Karpas-422 (cell line): ENCODE measurements around the gene NOMO2. TPM values are rescaled to one million over a fixed set of nuclear protein-coding genes. Genes with fewer than 3 reads are reported as not detected.
"Not testable (repeated sequence)": the region's sequence is repeated elsewhere in the genome, so short reads cannot be mapped to it uniquely, and the experiment has no call there.

Experiments
- DNase-seq: peaks from one replicate; pipeline ENCODE4 v3.0.0-alpha.2; 2015
- H2AFZ ChIP-seq: fragments of 200-600 bp; sonication (generic); 2 replicates; pipeline ENCODE4 v1.6.1; 2014; ENCODE audit warnings: antibody characterized with exemption, low read length, mixed read lengths
- H3K27ac ChIP-seq: fragments of 200-600 bp; sonication (generic); 2 replicates; pipeline ENCODE4 v1.5.1; 2014; ENCODE audit warnings: mild to moderate bottlenecking, low read length, moderate library complexity
- H3K27me3 ChIP-seq: fragments of 200-600 bp; sonication (generic); 2 replicates; pipeline ENCODE4 v1.6.1; 2014; ENCODE audit warnings: low read length, mixed read lengths
- H3K36me3 ChIP-seq: fragments of 200-600 bp; sonication (generic); 2 replicates; pipeline ENCODE4 v1.6.1; 2014; ENCODE audit warnings: low read length, mixed read lengths; ENCODE audit not compliant: insufficient read depth
- H3K4me1 ChIP-seq: fragments of 200-600 bp; sonication (generic); 2 replicates; pipeline ENCODE4 v1.6.1; 2014; ENCODE audit warnings: mild to moderate bottlenecking, low read length, mixed read lengths
- H3K4me2 ChIP-seq: fragments of 200-600 bp; sonication (generic); 2 replicates; pipeline ENCODE4 v1.6.1; 2014; ENCODE audit warnings: low read length, low read depth, mild to moderate bottlenecking; ENCODE audit not compliant: poor library complexity, severe bottlenecking
- H3K4me3 ChIP-seq: fragments of 200-600 bp; sonication (generic); 2 replicates; pipeline ENCODE4 v1.5.1; 2014; ENCODE audit warnings: mild to moderate bottlenecking, antibody characterized with exemption, low read length, mixed read lengths
- H3K79me2 ChIP-seq: fragments of 200-600 bp; sonication (generic); 2 replicates; pipeline ENCODE4 v1.6.1; 2014; ENCODE audit warnings: mild to moderate bottlenecking, low read length, mixed read lengths
- H3K9ac ChIP-seq: fragments of 200-600 bp; sonication (generic); 2 replicates; pipeline ENCODE4 v1.6.0; 2014; ENCODE audit warnings: low read length
- H3K9me2 ChIP-seq: fragments of 200-600 bp; sonication (generic), shearing (Covaris generic); replicated peaks from 2 replicates; pipeline ENCODE4 v1.6.0; 2014; ENCODE audit warnings: mild to moderate bottlenecking, low read length, moderate library complexity; ENCODE audit not compliant: insufficient read depth
- H3K9me3 ChIP-seq: fragments of 300-700, 200-600 bp; sonication (generic); 2 replicates; pipeline ENCODE4 v1.6.1; 2014; ENCODE audit warnings: low read length, mixed read lengths
- H4K20me1 ChIP-seq: fragments of 200-600 bp; sonication (generic); 2 replicates; pipeline ENCODE4 v1.6.1; 2014; ENCODE audit warnings: mild to moderate bottlenecking, antibody characterized with exemption, low read length, low read depth; ENCODE audit not compliant: insufficient read depth
- total RNA-seq: library from RNA; depleted of rRNA; stranded (reverse); fragments of >200 nt; shearing (Covaris generic); gene quantifications from 2 replicates; pipeline ENCODE4 v1.2.3, GENCODE V29; 2014; ENCODE audit warnings: low replicate concordance

The NOMO2 gene
- total RNA-seq, 1 experiment from 2014 or later = 72.6 TPM

GRCh38 chr16:18401159-18401558 is 160.7 kb downstream of the NOMO2 start:
- DNase-seq, H3K9me3 ChIP-seq, H3K27me3 ChIP-seq, H3K27ac ChIP-seq, H2AFZ ChIP-seq, H3K4me1 ChIP-seq, H3K36me3 ChIP-seq, H4K20me1 ChIP-seq, H3K9ac ChIP-seq, H3K9me2 ChIP-seq, H3K4me3 ChIP-seq, H3K79me2 ChIP-seq, H3K4me2 ChIP-seq: not testable (repeated sequence)

GRCh38 chr16:18394363-18394762 is 167.5 kb downstream of the NOMO2 start:
- H3K79me2 ChIP-seq, H3K27me3 ChIP-seq, H3K9me2 ChIP-seq, H3K4me2 ChIP-seq, H4K20me1 ChIP-seq, H3K4me3 ChIP-seq, H3K9me3 ChIP-seq, DNase-seq, H2AFZ ChIP-seq, H3K4me1 ChIP-seq, H3K9ac ChIP-seq, H3K27ac ChIP-seq, H3K36me3 ChIP-seq: not testable (repeated sequence)

GRCh38 chr16:18387767-18388166 is 174.1 kb downstream of the NOMO2 start:
- not testable (repeated sequence) for H3K9ac ChIP-seq, H4K20me1 ChIP-seq, H3K9me2 ChIP-seq, H3K4me3 ChIP-seq, H2AFZ ChIP-seq, H3K4me1 ChIP-seq, H3K27ac ChIP-seq, H3K9me3 ChIP-seq, H3K79me2 ChIP-seq, H3K27me3 ChIP-seq, H3K4me2 ChIP-seq, DNase-seq, H3K36me3 ChIP-seq

- not testable (repeated sequence) for H2AFZ ChIP-seq, H3K27me3 ChIP-seq, DNase-seq, H3K9me2 ChIP-seq, H3K9ac ChIP-seq, H3K9me3 ChIP-seq, H3K36me3 ChIP-seq, H3K4me3 ChIP-seq, H3K4me1 ChIP-seq, H3K79me2 ChIP-seq, H4K20me1 ChIP-seq, H3K27ac ChIP-seq, H3K4me2 ChIP-seq
These were observed 175.4 kb downstream of the NOMO2 start for GRCh38 chr16:18386517-18386916.

GRCh38 chr16:18385285-18385684 is 176.6 kb downstream of the NOMO2 start:
- not testable (repeated sequence) for H3K27ac ChIP-seq, H3K4me3 ChIP-seq, H3K9me3 ChIP-seq, H3K9ac ChIP-seq, H3K4me2 ChIP-seq, H3K27me3 ChIP-seq, H4K20me1 ChIP-seq, H3K9me2 ChIP-seq, H3K79me2 ChIP-seq, DNase-seq, H2AFZ ChIP-seq, H3K36me3 ChIP-seq, H3K4me1 ChIP-seq

GRCh38 chr16:18384869-18385268 is 177.0 kb downstream of the NOMO2 start:
- H3K27ac ChIP-seq, H3K4me2 ChIP-seq, H3K9me3 ChIP-seq, H3K9me2 ChIP-seq, H3K36me3 ChIP-seq, H3K4me1 ChIP-seq, H3K27me3 ChIP-seq, H4K20me1 ChIP-seq, H3K9ac ChIP-seq, DNase-seq, H3K4me3 ChIP-seq, H3K79me2 ChIP-seq, H2AFZ ChIP-seq: not testable (repeated sequence)

GRCh38 chr16:18384098-18384636 is 177.7 kb downstream of the NOMO2 start:
- H3K9ac ChIP-seq, DNase-seq, H3K9me2 ChIP-seq, H3K4me3 ChIP-seq, H3K4me2 ChIP-seq, H3K4me1 ChIP-seq, H3K27me3 ChIP-seq, H3K36me3 ChIP-seq, H4K20me1 ChIP-seq, H3K9me3 ChIP-seq, H3K79me2 ChIP-seq, H3K27ac ChIP-seq, H2AFZ ChIP-seq: not testable (repeated sequence)

GRCh38 chr16:18382696-18383095 is 179.2 kb downstream of the NOMO2 start:
- not testable (repeated sequence) for H3K27ac ChIP-seq, H3K4me2 ChIP-seq, H3K79me2 ChIP-seq, H3K36me3 ChIP-seq, H2AFZ ChIP-seq, H4K20me1 ChIP-seq, H3K9me3 ChIP-seq, H3K27me3 ChIP-seq, DNase-seq, H3K4me1 ChIP-seq, H3K9ac ChIP-seq, H3K9me2 ChIP-seq, H3K4me3 ChIP-seq
